Measurements from ENCODE around the gene ZFY.
"Not testable (repeated sequence)": the region's sequence is repeated elsewhere in the genome, so short reads cannot be mapped to it uniquely, and the experiment has no call there.

The ZFY gene

DNA sequence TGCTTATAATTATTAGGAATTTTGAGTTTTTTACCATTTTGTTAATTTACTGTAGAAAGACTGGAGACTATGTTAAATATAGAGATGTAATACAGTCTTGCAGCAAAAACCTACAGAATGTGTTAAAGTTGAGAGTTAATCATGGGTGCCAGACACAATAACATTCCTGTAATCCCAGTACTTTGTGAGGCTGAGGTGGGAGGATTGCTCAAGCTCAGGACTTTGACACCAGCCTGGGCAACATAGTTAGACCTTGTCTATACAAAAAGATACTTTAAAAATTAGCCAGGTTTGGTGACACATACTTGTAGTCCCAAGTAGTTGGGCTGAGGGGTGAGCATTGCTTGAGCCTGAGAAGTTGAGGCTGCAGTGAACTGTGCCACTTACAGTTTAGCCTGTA lies 17.7 kb downstream of the ZFY start:
- TF ChIP-seq GATA1 (IDR thresholded peaks at IDR 0.05; ENCODE audit: low read depth, low read length): no peak
- no peak for TF ChIP-seq POLR2A (IDR thresholded peaks at IDR 0.05; ENCODE audit: low read length)
- no peak for DNase-seq

DNA sequence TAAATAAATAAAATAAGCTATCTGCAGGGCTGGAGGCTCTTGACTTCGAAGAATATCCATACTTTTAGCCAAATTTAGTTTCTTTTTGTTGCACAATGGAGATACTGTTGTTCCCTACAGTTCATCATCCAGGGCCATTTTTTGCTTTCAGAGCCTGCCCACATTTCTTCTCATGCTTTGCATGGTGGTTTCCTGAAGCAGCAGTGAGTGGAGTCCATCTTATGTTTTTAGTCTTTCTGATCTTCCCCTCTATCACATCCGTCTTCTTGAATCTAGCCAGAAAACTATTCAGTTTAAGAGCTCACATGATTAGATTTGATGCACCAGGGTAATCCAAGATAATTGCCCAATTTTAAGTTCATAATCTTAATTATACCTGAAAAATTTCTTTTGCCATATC lies 19.6 kb downstream of the ZFY start:
- DNase-seq: no peak
- TF ChIP-seq GATA1 (IDR thresholded peaks at IDR 0.05; ENCODE audit: low read depth, low read length) (no peak), POLR2A (IDR thresholded peaks at IDR 0.05; ENCODE audit: low read length) (no peak)

DNA sequence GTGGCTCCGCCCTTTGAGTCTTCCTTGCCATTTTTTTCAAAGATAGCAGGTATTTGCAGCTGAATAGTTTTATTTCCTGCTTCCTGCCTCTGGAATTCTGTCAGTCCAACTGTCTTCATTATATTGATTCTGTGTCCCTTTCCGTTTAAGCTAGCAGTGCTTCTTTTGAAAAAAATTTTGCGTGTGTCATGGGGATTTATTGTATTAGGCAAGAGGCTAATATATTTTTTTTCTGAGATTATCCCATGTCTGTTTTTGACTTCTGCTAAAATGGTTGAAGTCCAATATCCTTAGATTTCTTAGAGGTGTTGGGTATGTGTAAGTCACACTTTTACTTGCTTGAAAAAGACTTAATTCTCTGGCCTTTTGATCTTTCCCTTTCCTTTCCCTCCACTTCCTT lies 20.4 kb downstream of the ZFY start:
- TF ChIP-seq GATA1 (IDR thresholded peaks at IDR 0.05; ENCODE audit: low read depth, low read length): no peak
- no peak for TF ChIP-seq POLR2A (IDR thresholded peaks at IDR 0.05; ENCODE audit: low read length)
- no peak for DNase-seq

DNA sequence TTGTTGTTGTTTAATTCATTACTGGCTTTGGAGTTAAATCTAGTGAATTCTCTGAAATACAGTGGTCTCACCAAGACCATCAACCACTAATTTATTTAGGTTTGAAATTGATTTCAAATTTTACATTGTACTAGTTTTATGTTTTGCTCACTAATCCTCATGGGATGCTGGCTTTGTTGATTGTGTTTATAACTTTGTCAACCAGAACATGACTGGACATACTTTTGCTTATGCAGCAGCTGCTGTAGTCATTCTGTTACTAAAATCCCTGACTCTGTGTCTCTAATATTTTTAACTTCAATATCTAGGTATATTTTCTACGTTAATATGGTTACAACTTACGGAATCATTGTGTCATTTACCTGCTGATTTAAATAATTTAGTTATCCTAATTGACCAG lies 26.9 kb downstream of the ZFY start:
- TF ChIP-seq GATA1 (IDR thresholded peaks at IDR 0.05; ENCODE audit: low read depth, low read length) (no peak), POLR2A (IDR thresholded peaks at IDR 0.05; ENCODE audit: low read length) (no peak)
- no peak for DNase-seq

GRCh38 chrY:2964814-2965213 lies 29.6 kb downstream of the ZFY start:
- TF ChIP-seq POLR2A (IDR thresholded peaks at IDR 0.05; ENCODE audit: low read length) (no peak), GATA1 (IDR thresholded peaks at IDR 0.05; ENCODE audit: low read depth, low read length) (no peak)
- peak; percentile 7 to 25 for DNase-seq

GRCh38 chrY:2965629-2966028 lies 30.4 kb downstream of the ZFY start:
- DNase-seq: no peak
- TF ChIP-seq POLR2A (IDR thresholded peaks at IDR 0.05; ENCODE audit: low read length) (no peak), GATA1 (IDR thresholded peaks at IDR 0.05; ENCODE audit: low read depth, low read length) (no peak)

GRCh38 chrY:2969561-2969960 lies 34.4 kb downstream of the ZFY start:
- TF ChIP-seq POLR2A (IDR thresholded peaks at IDR 0.05; ENCODE audit: low read length) (no peak), GATA1 (IDR thresholded peaks at IDR 0.05; ENCODE audit: low read depth, low read length) (no peak)
- no peak for DNase-seq

GRCh38 chrY:2972708-2973107 lies 37.5 kb downstream of the ZFY start:
- DNase-seq: no peak
- TF ChIP-seq GATA1 (IDR thresholded peaks at IDR 0.05; ENCODE audit: low read depth, low read length) (no peak), POLR2A (IDR thresholded peaks at IDR 0.05; ENCODE audit: low read length) (no peak)

GRCh38 chrY:2973110-2973751 lies 38.0 kb downstream of the ZFY start:
- no peak for TF ChIP-seq POLR2A (IDR thresholded peaks at IDR 0.05; ENCODE audit: low read length)
- no peak for TF ChIP-seq GATA1 (IDR thresholded peaks at IDR 0.05; ENCODE audit: low read depth, low read length)

DNA sequence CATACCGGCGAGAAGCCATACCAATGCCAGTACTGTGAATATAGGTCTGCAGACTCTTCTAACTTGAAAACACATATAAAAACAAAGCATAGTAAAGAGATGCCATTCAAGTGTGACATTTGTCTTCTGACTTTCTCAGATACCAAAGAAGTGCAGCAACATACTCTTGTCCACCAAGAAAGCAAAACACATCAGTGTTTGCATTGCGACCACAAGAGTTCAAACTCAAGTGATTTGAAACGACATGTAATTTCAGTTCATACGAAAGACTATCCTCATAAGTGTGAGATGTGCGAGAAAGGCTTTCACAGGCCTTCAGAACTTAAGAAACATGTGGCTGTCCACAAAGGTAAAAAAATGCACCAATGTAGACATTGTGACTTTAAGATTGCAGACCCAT lies 44.1 kb downstream of the ZFY start:
- no peak for DNase-seq
- no peak for TF ChIP-seq GATA1 (IDR thresholded peaks at IDR 0.05; ENCODE audit: low read depth, low read length)
- no peak for TF ChIP-seq POLR2A (IDR thresholded peaks at IDR 0.05; ENCODE audit: low read length)

More at GRCh38 chrY:2973110-2973751, 38.0 kb downstream of the ZFY start:
- DNase-seq: no peak

GRCh38 chrY:2984491-2984890 lies 49.3 kb downstream of the ZFY start:
- TF ChIP-seq POLR2A (IDR thresholded peaks at IDR 0.05; ENCODE audit: low read length) (no peak), GATA1 (IDR thresholded peaks at IDR 0.05; ENCODE audit: low read depth, low read length) (no peak)
- no peak for DNase-seq

GRCh38 chrY:2987178-2987577 lies 52.0 kb downstream of the ZFY start:
- DNase-seq: not testable (repeated sequence)

DNA sequence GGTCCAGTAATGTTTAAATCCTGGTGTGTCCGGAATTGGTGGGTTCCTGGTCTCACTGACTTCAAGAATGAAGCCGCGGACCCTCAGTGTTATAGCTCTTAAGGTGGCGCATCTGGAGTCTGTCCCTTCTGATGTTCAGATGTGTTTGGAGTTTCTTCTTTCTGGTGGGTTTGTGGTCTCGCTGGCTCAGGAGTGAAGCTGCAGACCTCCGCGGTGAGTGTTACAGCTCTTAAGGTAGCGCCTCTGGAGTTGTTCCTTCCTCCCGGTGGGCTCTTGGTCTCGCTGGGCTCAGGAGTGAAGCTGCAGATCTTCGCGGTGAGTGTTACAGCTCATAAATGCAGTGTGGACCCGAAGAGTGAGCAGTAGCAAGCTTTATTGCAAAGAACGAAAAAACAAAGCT lies 62.2 kb downstream of the ZFY start:
- DNase-seq: not testable (repeated sequence)

DNA sequence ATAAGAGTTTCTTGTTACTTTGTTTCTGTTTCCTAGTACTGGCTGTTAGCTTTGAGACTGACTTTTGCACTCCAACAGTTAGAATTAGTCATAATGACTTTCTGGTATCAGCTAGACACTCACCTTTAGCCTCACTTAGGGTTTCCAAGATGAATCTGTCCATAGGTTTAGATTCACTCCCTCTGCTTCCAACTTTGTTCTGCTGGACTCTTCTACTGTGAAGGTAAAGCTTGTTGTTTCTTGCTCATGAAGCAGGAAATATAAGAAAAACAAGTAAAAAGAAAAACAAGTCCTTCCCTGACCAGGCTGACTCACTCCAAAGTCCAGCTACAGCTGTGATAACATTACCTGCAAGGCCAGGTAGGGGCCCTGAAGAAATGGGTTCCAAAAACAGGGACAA lies 67.0 kb downstream of the ZFY start:
- peak; percentile 41 to 59 for DNase-seq
- TF ChIP-seq GATA1 (IDR thresholded peaks at IDR 0.05; ENCODE audit: low read depth, low read length) (no peak), POLR2A (IDR thresholded peaks at IDR 0.05; ENCODE audit: low read length) (no peak)

DNA sequence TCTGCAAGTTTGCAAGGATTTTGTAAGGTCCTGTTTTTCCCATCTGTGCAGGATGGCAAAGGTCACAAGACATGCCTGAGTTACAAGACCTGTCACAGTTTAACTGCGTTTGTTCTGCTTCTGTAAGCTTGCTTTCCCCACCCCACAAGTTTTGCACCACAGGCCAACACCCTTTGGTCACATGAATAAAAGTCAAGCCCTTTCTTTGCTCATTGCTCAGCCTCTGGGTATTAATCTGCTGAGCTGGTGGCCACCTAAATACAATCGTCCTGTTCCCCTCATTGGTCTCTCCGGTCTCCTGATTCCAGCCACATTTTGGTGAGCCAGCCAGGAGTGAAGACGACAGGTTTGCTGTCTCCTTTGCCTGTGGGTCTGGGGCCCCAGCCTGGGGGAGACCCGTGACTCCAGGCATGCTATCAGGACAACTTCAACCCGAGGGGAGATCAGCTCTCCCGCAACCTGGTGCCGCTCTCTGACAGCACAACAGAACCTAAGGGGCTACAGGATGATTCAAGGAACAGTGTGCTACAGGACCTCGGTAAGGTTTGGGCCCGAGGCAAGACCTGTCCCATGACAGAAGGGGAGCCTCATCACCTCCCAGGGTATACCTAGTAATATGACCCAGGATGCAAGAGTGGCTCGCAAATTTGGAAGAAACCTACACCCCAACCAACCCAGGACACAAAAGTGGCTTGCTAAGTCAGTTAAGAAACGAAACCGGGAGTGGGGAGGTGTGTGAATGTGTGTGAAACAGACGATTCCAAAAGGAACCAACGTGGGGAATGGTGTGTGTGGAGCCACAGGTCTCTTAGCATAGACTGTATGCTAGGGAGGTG lies 67.7 kb downstream of the ZFY start:
- peak; percentile 71 to 74 for DNase-seq
- TF ChIP-seq GATA1 (IDR thresholded peaks at IDR 0.05; ENCODE audit: low read depth, low read length) (no peak), POLR2A (IDR thresholded peaks at IDR 0.05; ENCODE audit: low read length) (no peak)
